Keratinocyte (primary cell): ENCODE measurements around the gene OTX1. TPM values are rescaled to one million over a fixed set of nuclear protein-coding genes. Genes with fewer than 3 reads are reported as not detected.

ENCODE experiments used
- DNase-seq: peaks from one replicate; pipeline ENCODE4 v3.0.0-alpha.2; 2011; ENCODE audit warnings: low read depth, missing footprints, low spot score
- FAIRE-seq: peaks from 2 replicates; lab custom pipeline; 2011; peaks lifted over from hg19 to GRCh38; lab: Jason Lieb, UNC
- H2AFZ ChIP-seq: 2 replicates; pipeline ENCODE4 v1.6.0; 2012; ENCODE audit warnings: low read length, control low read depth, inconsistent platforms; ENCODE audit not compliant: control insufficient read depth
- H3K27ac ChIP-seq: 2 replicates; pipeline ENCODE4 v1.5.1; 2011; ENCODE audit warnings: low read length; ENCODE audit not compliant: control insufficient read depth, insufficient read depth
- H3K27me3 ChIP-seq: 3 replicates; pipeline ENCODE4 v1.6.0; 2011; ENCODE audit warnings: low read length; ENCODE audit not compliant: control insufficient read depth, insufficient read depth; ENCODE audit errors: extremely low read depth
- H3K36me3 ChIP-seq, 2 experiments: 2 replicates in 1 of 2; 3 replicates in 1 of 2; pipeline ENCODE4 v1.5.1; 2011; ENCODE audit warnings: low read length in 2 of 2, mild to moderate bottlenecking in 1 of 2; ENCODE audit not compliant: control insufficient read depth in 2 of 2, insufficient read depth in 2 of 2; ENCODE audit errors: extremely low read depth in 1 of 2
- H3K4me1 ChIP-seq: 3 replicates; pipeline ENCODE4 v1.5.1; 2011; ENCODE audit warnings: low read length; ENCODE audit not compliant: control insufficient read depth, insufficient read depth; ENCODE audit errors: extremely low read depth
- H3K4me2 ChIP-seq: 3 replicates; pipeline ENCODE4 v1.6.0; 2011; ENCODE audit warnings: low read depth, low read length; ENCODE audit not compliant: control insufficient read depth, insufficient read depth; ENCODE audit errors: extremely low read depth
- H3K4me3 ChIP-seq, 3 experiments: fragments of 200-600 bp in 1 of 3; sonication (generic) in 1 of 3; 2 replicates in 2 of 3; 3 replicates in 1 of 3; pipeline ENCODE4 v1.5.1; 2011 to 2016; ENCODE audit warnings: low read length in 3 of 3, mild to moderate bottlenecking in 3 of 3, control low read depth in 2 of 3, inconsistent platforms in 1 of 3, low read depth in 1 of 3, mixed read lengths in 1 of 3, mixed run types in 1 of 3, moderate library complexity in 1 of 3; ENCODE audit not compliant: control insufficient read depth in 2 of 3, insufficient read depth in 2 of 3; ENCODE audit errors: extremely low read depth in 1 of 3
- H3K79me2 ChIP-seq: 2 replicates; pipeline ENCODE4 v1.6.0; 2012; ENCODE audit warnings: low read length; ENCODE audit not compliant: control insufficient read depth, insufficient read depth
- H3K9ac ChIP-seq: 3 replicates; pipeline ENCODE4 v1.6.0; 2011; ENCODE audit warnings: low read length; ENCODE audit not compliant: control insufficient read depth, insufficient read depth; ENCODE audit errors: extremely low read depth
- H3K9me1 ChIP-seq: 3 replicates; pipeline ENCODE4 v1.6.0; 2011; ENCODE audit warnings: low read length; ENCODE audit not compliant: control insufficient read depth, insufficient read depth; ENCODE audit errors: extremely low read depth
- H3K9me3 ChIP-seq: 2 replicates; pipeline ENCODE4 v1.5.1; 2012; ENCODE audit warnings: low read depth, low read length; ENCODE audit not compliant: control insufficient read depth
- H4K20me1 ChIP-seq: 3 replicates; pipeline ENCODE4 v1.6.0; 2011; ENCODE audit warnings: low read length; ENCODE audit not compliant: control insufficient read depth, insufficient read depth; ENCODE audit errors: extremely low read depth
- EZH2 ChIP-seq: IDR thresholded peaks from one replicate; pipeline ENCODE4 v1.6.1; 2012; ENCODE audit warnings: inconsistent platforms, mild to moderate bottlenecking, low read length, moderate library complexity
- dilution Hi-C: fragments of 300-500 bp; cut with MboI; formaldehyde crosslinking; loops from one replicate; pipeline ENCODE4 v1.7.0; 2020; ENCODE audit warnings: low sequenced_read_pairs; ENCODE audit not compliant: extremely low pct_ligation_motif_present
- polyA plus RNA-seq, 5 experiments: library from polyadenylated mRNA; depleted of rRNA in 3 of 5; stranded (reverse) in 3 of 5; stranded (forward) in 1 of 5; unstranded in 1 of 5; fragments of >200 nt; gene quantifications; 1 replicate in 1 of 5; 2 replicates in 3 of 5; 3 replicates in 1 of 5; pipeline versions ENCODE4 v1.2.1 to v1.2.3, GENCODE V29; 2011 to 2012; ENCODE audit warnings: missing spikeins in 2 of 5, low read depth in 1 of 5, low replicate concordance in 1 of 5
- TF ChIP-seq, protein P1 (sequence below), 3 experiments: IDR thresholded peaks in 1 of 3; conservative IDR thresholded peaks in 1 of 3; optimal IDR thresholded peaks in 1 of 3; 2 replicates in 2 of 3; 3 replicates in 1 of 3; pipeline versions ENCODE3 to v1.5.1; 2011; ENCODE audit warnings: low read length in 3 of 3, mild to moderate bottlenecking in 3 of 3, moderate library complexity in 2 of 3, control low read depth in 1 of 3, inconsistent platforms in 1 of 3; ENCODE audit not compliant: insufficient read depth in 2 of 3; ENCODE audit errors: extremely low read depth in 1 of 3

OTX1 gene
- polyA plus RNA-seq, 1 donor (not counting 4 experiments of a cell fraction or from before 2014, with no cell fraction given) = 0.28 TPM

DNA sequence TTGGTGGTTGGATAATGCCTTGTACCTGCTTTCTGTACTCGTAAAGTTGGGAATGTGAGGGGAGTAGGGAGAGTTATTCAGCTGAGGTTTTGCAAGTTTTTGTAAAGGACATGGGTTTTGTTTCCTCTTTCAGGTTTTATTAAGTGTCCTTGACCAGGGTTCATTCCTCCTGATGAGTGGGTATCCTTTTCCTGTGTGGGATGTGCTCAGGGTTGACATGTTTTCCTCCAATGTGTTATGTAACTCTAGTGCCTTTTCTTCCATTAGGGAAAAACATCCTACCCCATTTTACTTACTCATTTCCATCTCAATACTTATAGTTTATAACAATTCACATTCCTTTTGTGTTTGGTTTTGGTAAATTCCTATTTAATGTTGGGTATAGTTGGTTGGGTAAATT, 48.4 kb downstream of the OTX1 start:
- no peak for FAIRE-seq
- DNase-seq = no peak
- H3K36me3 ChIP-seq = no peaks in the 10 kb centered on the region
- H2AFZ ChIP-seq = no peak overlapping the region
- H3K9ac ChIP-seq = no peak overlapping the region
- no peaks in the 10 kb centered on the region for H3K4me1 ChIP-seq
- no peaks in the 10 kb centered on the region for H4K20me1 ChIP-seq
- H3K9me3 ChIP-seq = no peaks in the 10 kb centered on the region
- no peak overlapping the region for H3K4me3 ChIP-seq
- dilution Hi-C loops = no loop called here
- no peak overlapping the region for H3K27ac ChIP-seq
- H3K27me3 ChIP-seq = no peaks in the 10 kb centered on the region
- TF ChIP-seq EZH2 = no peak
- TF ChIP-seq, protein P1, sequence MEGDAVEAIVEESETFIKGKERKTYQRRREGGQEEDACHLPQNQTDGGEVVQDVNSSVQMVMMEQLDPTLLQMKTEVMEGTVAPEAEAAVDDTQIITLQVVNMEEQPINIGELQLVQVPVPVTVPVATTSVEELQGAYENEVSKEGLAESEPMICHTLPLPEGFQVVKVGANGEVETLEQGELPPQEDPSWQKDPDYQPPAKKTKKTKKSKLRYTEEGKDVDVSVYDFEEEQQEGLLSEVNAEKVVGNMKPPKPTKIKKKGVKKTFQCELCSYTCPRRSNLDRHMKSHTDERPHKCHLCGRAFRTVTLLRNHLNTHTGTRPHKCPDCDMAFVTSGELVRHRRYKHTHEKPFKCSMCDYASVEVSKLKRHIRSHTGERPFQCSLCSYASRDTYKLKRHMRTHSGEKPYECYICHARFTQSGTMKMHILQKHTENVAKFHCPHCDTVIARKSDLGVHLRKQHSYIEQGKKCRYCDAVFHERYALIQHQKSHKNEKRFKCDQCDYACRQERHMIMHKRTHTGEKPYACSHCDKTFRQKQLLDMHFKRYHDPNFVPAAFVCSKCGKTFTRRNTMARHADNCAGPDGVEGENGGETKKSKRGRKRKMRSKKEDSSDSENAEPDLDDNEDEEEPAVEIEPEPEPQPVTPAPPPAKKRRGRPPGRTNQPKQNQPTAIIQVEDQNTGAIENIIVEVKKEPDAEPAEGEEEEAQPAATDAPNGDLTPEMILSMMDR (optimal IDR thresholded peaks at IDR 0.05 in 1 of 3, IDR thresholded peaks at IDR 0.05 in 1 of 3, conservative IDR thresholded peaks at IDR 0.05 in 1 of 3; ENCODE audit: extremely low read depth in 1 of 3, insufficient read depth in 2 of 3, low read length in 3 of 3) = no peak
- H3K9me1 ChIP-seq = no peaks in the 10 kb centered on the region
- no peaks in the 10 kb centered on the region for H3K79me2 ChIP-seq
- H3K4me2 ChIP-seq = no peak overlapping the region

DNA sequence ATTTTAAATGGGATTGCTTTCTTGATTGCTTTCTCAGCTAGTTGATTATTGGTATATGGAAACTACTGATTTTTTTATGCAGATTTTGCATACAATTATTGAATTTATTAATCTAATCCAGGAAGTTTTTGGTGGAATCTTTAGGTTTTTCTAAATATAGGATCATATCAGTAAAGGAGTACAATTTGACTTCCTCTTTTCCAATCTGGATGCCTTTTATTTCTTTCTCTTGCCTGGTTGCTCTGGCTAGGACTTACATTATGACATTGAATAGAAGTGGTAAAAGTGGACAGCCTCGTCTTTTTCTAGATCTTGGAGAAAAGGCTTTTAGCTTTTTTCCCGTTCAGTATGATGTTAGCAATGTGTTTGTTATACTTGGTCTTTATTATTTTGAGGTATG, 51.3 kb downstream of the OTX1 start:
- no peaks in the 10 kb centered on the region for H3K9me3 ChIP-seq
- H4K20me1 ChIP-seq = no peaks in the 10 kb centered on the region
- no peaks in the 10 kb centered on the region for H3K36me3 ChIP-seq
- H3K9ac ChIP-seq = no peak overlapping the region
- no peak overlapping the region for H3K4me3 ChIP-seq
- H3K9me1 ChIP-seq = no peaks in the 10 kb centered on the region
- H3K4me2 ChIP-seq = no peak overlapping the region
- TF ChIP-seq, protein P1 (optimal IDR thresholded peaks at IDR 0.05 in 1 of 3, IDR thresholded peaks at IDR 0.05 in 1 of 3, conservative IDR thresholded peaks at IDR 0.05 in 1 of 3; ENCODE audit: extremely low read depth in 1 of 3, insufficient read depth in 2 of 3, low read length in 3 of 3) = no peak
- no peak for TF ChIP-seq EZH2
- H3K27me3 ChIP-seq = no peaks in the 10 kb centered on the region
- no peaks in the 10 kb centered on the region for H3K4me1 ChIP-seq
- DNase-seq = no peak
- H3K79me2 ChIP-seq = no peaks in the 10 kb centered on the region
- FAIRE-seq = no peak
- H2AFZ ChIP-seq = no peak overlapping the region
- dilution Hi-C loops = no loop called here
- H3K27ac ChIP-seq = no peak overlapping the region
